Gastroesophageal sphincter (tissue), 3 donors: ENCODE data around the gene CEMIP.

ENCODE experiments used
- EP300 ChIP-seq: sonication (generic); formaldehyde crosslinking; IDR thresholded peaks from one replicate; pipeline ENCODE4 v1.6.1; 2017; ENCODE audit warnings: antibody characterized with exemption, mild to moderate bottlenecking
- POLR2A ChIP-seq, 2 donors: fragments of 450-650 bp; IDR thresholded peaks; one replicate each; pipeline ENCODE4 v1.6.1; 2017; ENCODE audit warnings: antibody characterized with exemption in 2 of 2, mild to moderate bottlenecking in 2 of 2, moderate library complexity in 1 of 2
- POLR2AphosphoS5 ChIP-seq: sonication (generic); formaldehyde crosslinking; IDR thresholded peaks from one replicate; pipeline ENCODE4 v1.6.1; 2017; ENCODE audit warnings: antibody characterized with exemption
- TF ChIP-seq, protein P1 (sequence below), 4 experiments: fragments of 200-600 bp in 2 of 4; fragments of 450-650 bp in 2 of 4; sonication (generic) in 1 of 4; IDR thresholded peaks; one replicate each; pipeline ENCODE4 v1.5.1; 2017 to 2019; ENCODE audit warnings: antibody characterized with exemption in 4 of 4, mild to moderate bottlenecking in 2 of 4, moderate library complexity in 2 of 4

DNA sequence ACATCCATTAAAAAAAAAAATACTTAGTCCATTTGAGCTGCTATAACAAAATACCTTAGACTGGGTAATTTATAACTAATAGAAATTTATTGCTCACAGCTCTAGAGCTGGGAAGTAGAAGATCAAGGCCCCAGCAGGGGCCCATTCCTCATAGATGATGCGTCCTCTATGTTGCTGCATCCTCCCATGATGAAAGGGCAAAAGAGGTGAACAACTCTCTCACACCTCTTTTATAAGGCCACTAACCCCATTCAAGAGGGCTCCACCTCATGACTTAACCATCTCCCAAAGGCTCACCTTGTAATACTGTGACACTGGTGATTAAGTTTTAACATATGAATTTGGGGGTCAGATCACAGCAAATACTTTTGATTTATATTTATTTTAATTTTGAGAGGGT is 218.5 kb downstream of the CEMIP start:
- no peak for TF ChIP-seq POLR2A (IDR thresholded peaks at IDR 0.05)
- TF ChIP-seq, protein P1, sequence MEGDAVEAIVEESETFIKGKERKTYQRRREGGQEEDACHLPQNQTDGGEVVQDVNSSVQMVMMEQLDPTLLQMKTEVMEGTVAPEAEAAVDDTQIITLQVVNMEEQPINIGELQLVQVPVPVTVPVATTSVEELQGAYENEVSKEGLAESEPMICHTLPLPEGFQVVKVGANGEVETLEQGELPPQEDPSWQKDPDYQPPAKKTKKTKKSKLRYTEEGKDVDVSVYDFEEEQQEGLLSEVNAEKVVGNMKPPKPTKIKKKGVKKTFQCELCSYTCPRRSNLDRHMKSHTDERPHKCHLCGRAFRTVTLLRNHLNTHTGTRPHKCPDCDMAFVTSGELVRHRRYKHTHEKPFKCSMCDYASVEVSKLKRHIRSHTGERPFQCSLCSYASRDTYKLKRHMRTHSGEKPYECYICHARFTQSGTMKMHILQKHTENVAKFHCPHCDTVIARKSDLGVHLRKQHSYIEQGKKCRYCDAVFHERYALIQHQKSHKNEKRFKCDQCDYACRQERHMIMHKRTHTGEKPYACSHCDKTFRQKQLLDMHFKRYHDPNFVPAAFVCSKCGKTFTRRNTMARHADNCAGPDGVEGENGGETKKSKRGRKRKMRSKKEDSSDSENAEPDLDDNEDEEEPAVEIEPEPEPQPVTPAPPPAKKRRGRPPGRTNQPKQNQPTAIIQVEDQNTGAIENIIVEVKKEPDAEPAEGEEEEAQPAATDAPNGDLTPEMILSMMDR (IDR thresholded peaks at IDR 0.05), result no peak
- TF ChIP-seq POLR2AphosphoS5, result no peak
- no peak for TF ChIP-seq EP300
